ENCODE data around the gene CISTR.

GRCh38 chr12:53798575-53798974, 46.8 kb upstream of the CISTR start:
- TF ChIP-seq EP300 (IDR thresholded peaks at IDR 0.05; ENCODE audit: low read depth), result no peak
- no peak for TF ChIP-seq CTCF (IDR thresholded peaks at IDR 0.05)
- no peak for TF ChIP-seq POLR2A (IDR thresholded peaks at IDR 0.05)
